GM12878 (cell line): Measurements from ENCODE around the gene B3GALT4.

Experiments used
- CTCF ChIP-seq, 3 experiments: IDR thresholded peaks in 2 of 3; conservative IDR thresholded peaks in 1 of 3; 2 replicates each; pipeline ENCODE4 v1.5.1; 2011; ENCODE audit warnings: low read depth in 3 of 3, low read length in 3 of 3, mild to moderate bottlenecking in 3 of 3, control low read depth in 2 of 3, moderate library complexity in 2 of 3, inconsistent platforms in 1 of 3, mixed read lengths in 1 of 3; ENCODE audit not compliant: control insufficient read depth in 2 of 3, insufficient read depth in 1 of 3; ENCODE audit errors: extremely low read depth in 1 of 3
- NBN ChIP-seq: fragments of 450-650 bp; IDR thresholded peaks from 2 replicates; pipeline ENCODE4 v1.6.1; 2016
- NR2C2 ChIP-seq: IDR thresholded peaks from 2 replicates; pipeline ENCODE4 v1.6.1; 2011; ENCODE audit warnings: borderline replicate concordance, low read depth; ENCODE audit not compliant: control insufficient read depth, insufficient read length

GRCh38 chr6:33288141-33288920 is 11.4 kb downstream of the B3GALT4 start:
- TF ChIP-seq NBN (no peak), CTCF (IDR thresholded peaks at IDR 0.05 in 2 of 3, conservative IDR thresholded peaks at IDR 0.05 in 1 of 3; ENCODE audit: control insufficient read depth in 2 of 3, extremely low read depth in 1 of 3, insufficient read depth in 1 of 3, low read depth in 3 of 3, low read length in 3 of 3) (no peak), NR2C2 (no peak)
